Pancreas (tissue), 10 donors: ENCODE data around the gene SPOCK1. TPM values are rescaled to one million over a fixed set of nuclear protein-coding genes. Genes with fewer than 3 reads are reported as not detected.

Experiments
- ATAC-seq, 4 donors: fragments of 200-7000 bp; cut with Tn5 transposase; one replicate each; pipeline versions ENCODE4 v1.8.0 to v1.9.1; 2020; ENCODE audit warnings: mild to moderate bottlenecking in 4 of 4, moderate library complexity in 4 of 4
- DNase-seq, 6 donors: peaks; one replicate each; pipeline ENCODE4 v3.0.0-alpha.2; 2020
- FAIRE-seq: peaks from 2 replicates; lab custom pipeline; 2012; peaks lifted over from hg19 to GRCh38; lab: Jason Lieb, UNC
- H3K27ac ChIP-seq, 4 donors: fragments of 200-600 bp; sonication (generic); 1 replicate in 3 of 4; 2 replicates in 1 of 4; pipeline versions ENCODE4 v1.5.0 to v1.8.0; 2020
- H3K27me3 ChIP-seq, 4 donors: fragments of 200-600 bp; one replicate each; pipeline ENCODE4 v1.8.0; 2021
- H3K36me3 ChIP-seq, 3 donors: fragments of 200-600 bp; sonication (generic) in 1 of 3; one replicate each; pipeline versions ENCODE4 v1.5.0 to v1.8.0; 2020 to 2021
- H3K4me1 ChIP-seq, 3 donors: fragments of 200-600 bp; one replicate each; pipeline ENCODE4 v1.8.0; 2021
- H3K4me3 ChIP-seq, 4 donors: fragments of 200-600 bp; sonication (generic) in 2 of 4; one replicate each; pipeline versions ENCODE4 v1.5.0 to v1.8.0; 2020 to 2021
- H3K9me3 ChIP-seq, 4 donors: fragments of 200-600 bp; one replicate each; pipeline ENCODE4 v1.8.0; 2021
- CTCF ChIP-seq, 4 donors: fragments of 200-600 bp; sonication (generic) in 3 of 4; IDR thresholded peaks; one replicate each; pipeline versions ENCODE4 v1.5.0 to v1.8.0; 2021; ENCODE audit warnings: antibody characterized with exemption in 4 of 4
- whole genome bisulfite sequencing, 2 donors: extraction: QIAGEN DNeasy Blood & Tissue Kit; methylation state at CpG; one replicate each; pipeline ENCODE4 v1.1.7; 2013; 5-methylcytosine and 5-hydroxymethylcytosine counted together
- intact Hi-C, 3 donors: fragments of 100-400 bp; cut with DNase I; formaldehyde crosslinking; loops; one replicate each; pipeline versions ENCODE4 v1.11.1 to v1.14.2; 2022
- polyA plus RNA-seq, 2 donors: library from polyadenylated mRNA; stranded (reverse); fragments of 200-250 nt; gene quantifications; one replicate each; pipeline ENCODE4 v1.2.3, GENCODE V29; 2013
- total RNA-seq, 6 donors: library from RNA; stranded (reverse); fragmentation: NEBNext Ultra II Directional in 4 of 6; extraction: Animal tissue kit (Norgen Biotek cat#: 25700) in 4 of 6; gene quantifications; one replicate each; pipeline versions ENCODE4 v1.2.1 to v1.2.4, GENCODE V29; 2021 to 2023
- donor health status: healthy with polysubstance abuse.
- donor health status: DM: no; HTN: no; CAD: no; lungs with moderate emphysema.
- donor health status: DM: no; HTN: no; CAD: no.
- donor health status: control.
- donor health status: control.
- donor health status: Bipolar disorder and iron deficiency.
- donor health status: DM: yes; HTN: yes; CAD: no.
- donor health status: DM: no; HTN: no; CAD: no.
- donor health status: DM: no; HTN: no; CAD: no.
- donor health status: DM: yes; HTN: yes; CAD: no.

SPOCK1 gene
- total and polyA plus RNA-seq, 8 donors, result 1.7 to 16.5 (median 5.3) TPM

- H3K4me3 ChIP-seq, result no peak overlapping the region
- no peak for DNase-seq
- intact Hi-C loops, result no loop called here
- H3K4me1 ChIP-seq, result peaks cover 14 to 30% (median 18%) of the 10 kb centered on the region in 3 donors
- TF ChIP-seq CTCF (IDR thresholded peaks at IDR 0.05), result no peak
- WGBS, 2 donors, result 50 to 53% methylated on average over 7 of the region's 7 CpGs
- peak; percentile 45 for FAIRE-seq
- H3K36me3 ChIP-seq, result no peaks in the 10 kb centered on the region
- H3K9me3 ChIP-seq, result no peaks in the 10 kb centered on the region
- H3K27me3 ChIP-seq, result no peaks in the 10 kb centered on the region
- H3K27ac ChIP-seq, result peak overlapping the region; percentile 37 to 71 (median 49)
- ATAC-seq, result peak; percentile 25 to 67 (median 44)
Measured at GRCh38 chr5:137072361-137073115, 426.6 kb downstream of the SPOCK1 start.

- peak overlapping the region; percentile 37 to 71 (median 49) for H3K27ac ChIP-seq
Measured at GRCh38 chr5:137071931-137072330, 427.2 kb downstream of the SPOCK1 start.

GRCh38 chr5:137071526-137071925, 427.6 kb downstream of the SPOCK1 start:
- no peaks in the 10 kb centered on the region for H3K9me3 ChIP-seq
- no peak overlapping the region for H3K4me3 ChIP-seq
- H3K36me3 ChIP-seq, result no peaks in the 10 kb centered on the region
- H3K4me1 ChIP-seq, result peaks cover 14 to 30% (median 18%) of the 10 kb centered on the region in 3 donors
- no peak for FAIRE-seq
- TF ChIP-seq CTCF (IDR thresholded peaks at IDR 0.05), result no peak
- peak overlapping the region; percentile 37 to 71 (median 49) for H3K27ac ChIP-seq
- 48 to 52% methylated on average over 3 of the region's 3 CpGs for WGBS, 2 donors
- ATAC-seq, result peak; percentile 8 to 34 (median 18)
- intact Hi-C loops, result no loop called here
- no peak for DNase-seq
- H3K27me3 ChIP-seq, result no peaks in the 10 kb centered on the region

More at GRCh38 chr5:137071931-137072330, 427.2 kb downstream of the SPOCK1 start:
- no peak for TF ChIP-seq CTCF (IDR thresholded peaks at IDR 0.05)
- FAIRE-seq (no peak), ATAC-seq (peak; percentile 37 to 68 (median 60)), DNase-seq (peak in 2 of 6 donors; percentile 18 to 25)
- H3K27me3 ChIP-seq, result no peaks in the 10 kb centered on the region
- intact Hi-C loops, result no loop called here
- H3K4me1 ChIP-seq, result peaks cover 14 to 30% (median 18%) of the 10 kb centered on the region in 3 donors
- 44 to 50% methylated on average over 2 of the region's 2 CpGs for WGBS, 2 donors
- no peaks in the 10 kb centered on the region for H3K9me3 ChIP-seq
- H3K36me3 ChIP-seq, result no peaks in the 10 kb centered on the region
- no peak overlapping the region for H3K4me3 ChIP-seq

GRCh38 chr5:137070521-137070920, 428.6 kb downstream of the SPOCK1 start:
- WGBS, 2 donors, result 91 to 97% methylated on average over 2 of the region's 2 CpGs
- no peak for ATAC-seq

More at GRCh38 chr5:137070521-137070920, 428.6 kb downstream of the SPOCK1 start:
- no peaks in the 10 kb centered on the region for H3K27me3 ChIP-seq
- no peak overlapping the region for H3K27ac ChIP-seq
- TF ChIP-seq CTCF (IDR thresholded peaks at IDR 0.05), result no peak
- no peak overlapping the region for H3K4me3 ChIP-seq
- H3K4me1 ChIP-seq, result peaks cover 14 to 27% (median 18%) of the 10 kb centered on the region in 3 donors
- DNase-seq (no peak), FAIRE-seq (no peak)
- H3K36me3 ChIP-seq, result no peaks in the 10 kb centered on the region
- no peaks in the 10 kb centered on the region for H3K9me3 ChIP-seq
- intact Hi-C loops, result no loop called here
